Activated CD4-positive, alpha-beta memory T cell treated with anti-CD3 and anti-CD28 coated beads for 36 hours (primary cell): ENCODE results near the gene VDR. TPM values are rescaled to one million over a fixed set of nuclear protein-coding genes. Genes with fewer than 3 reads are reported as not detected.

ENCODE experiments used
- CTCF ChIA-PET: fragments of 350-600 bp; sonication (Branson Sonifier 250); formaldehyde crosslinking; loops from one replicate; lab custom pipeline; 2021; ENCODE audit warnings: antibody characterized with exemption, inconsistent platforms; lab: Charles Lee
- POLR2A ChIA-PET: fragments of 350-600 bp; sonication (Branson Sonifier 250); formaldehyde crosslinking; loops from one replicate; lab custom pipeline; 2021; ENCODE audit warnings: antibody characterized with exemption; lab: Charles Lee
- DNase-seq: peaks from one replicate; pipeline ENCODE4 v3.0.0-alpha.2; 2020
- H3K27ac Mint-ChIP-seq: one replicate; pipeline ENCODE4 v1.8.0; 2021; ENCODE audit warnings: mixed read lengths
- H3K27me3 Mint-ChIP-seq: one replicate; pipeline ENCODE4 v1.8.0; 2021; ENCODE audit warnings: mixed read lengths
- H3K36me3 Mint-ChIP-seq: one replicate; pipeline ENCODE4 v1.8.0; 2021; ENCODE audit warnings: mixed read lengths
- H3K4me1 Mint-ChIP-seq: one replicate; pipeline ENCODE4 v1.8.0; 2021; ENCODE audit warnings: low read depth, mixed read lengths
- H3K4me3 Mint-ChIP-seq: one replicate; pipeline ENCODE4 v1.8.0; 2021; ENCODE audit warnings: mild to moderate bottlenecking, mixed read lengths
- H3K9me3 Mint-ChIP-seq: one replicate; pipeline ENCODE4 v1.8.0; 2021; ENCODE audit warnings: mixed read lengths
- intact Hi-C: fragments of 100-400 bp; cut with micrococcal nuclease; formaldehyde crosslinking; loops from one replicate; pipeline ENCODE4 v1.15.1; 2023
- total RNA-seq, 2 experiments: library from RNA; stranded (reverse); gene quantifications; one replicate each; pipeline ENCODE4 v1.2.3, GENCODE V29; 2021

Gene VDR
- total RNA-seq, 2 experiments from 2014 or later, result 156 TPM

DNA sequence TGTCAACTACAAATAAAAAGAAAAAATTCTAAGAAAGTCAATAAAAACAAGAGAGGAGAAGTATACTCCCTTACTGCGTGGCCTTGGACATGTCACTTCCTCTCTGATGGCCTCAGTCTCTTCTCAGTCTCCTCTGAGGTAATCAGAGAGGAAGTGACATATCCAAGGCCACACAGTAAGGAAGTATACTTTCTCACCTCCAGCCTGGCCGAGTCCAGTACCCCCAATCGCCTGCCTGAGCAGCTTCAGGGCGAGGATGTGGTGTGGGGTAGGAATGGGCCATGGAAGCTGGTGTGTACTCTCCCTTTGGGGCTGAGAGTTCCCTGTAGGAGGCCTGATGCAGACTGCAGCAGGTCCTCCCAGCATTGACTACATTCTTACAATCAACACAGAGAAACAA is 15.8 kb downstream of the VDR start:
- Mint-ChIP-seq H3K27me3 (no peaks in the 10 kb centered on the region), H3K36me3 (peaks cover 79% of the 10 kb centered on the region), H3K9me3 (no peaks in the 10 kb centered on the region), H3K4me1 (peaks cover 86% of the 10 kb centered on the region), H3K27ac (peak overlapping the region; percentile 86), H3K4me3 (peak overlapping the region; percentile 64)
- intact Hi-C loops, result loop anchor here (5.0 to 10.0 kb wide), 2 partner anchors 42 to 494 kb away; no protein-coding TSS in a partner anchor
- POLR2A ChIA-PET, result interaction anchor here (0.8 to 4.9 kb wide), 3 partner anchors 11 to 99 kb away, joined by 3 to 29 read pairs (median 3); partner anchors contain the start of gene VDR
- peak; percentile 51 for DNase-seq
- CTCF ChIA-PET, result interaction anchor here (1.2 to 2.2 kb wide), 3 partner anchors 11 to 173 kb away, joined by 3 to 6 read pairs (median 5); no protein-coding TSS in a partner anchor

- Mint-ChIP-seq H3K27me3 (no peaks in the 10 kb centered on the region), H3K27ac (peak overlapping the region; percentile 86), H3K4me1 (peaks cover 86% of the 10 kb centered on the region), H3K36me3 (peaks cover 78% of the 10 kb centered on the region), H3K4me3 (no peak overlapping the region), H3K9me3 (no peaks in the 10 kb centered on the region)
- DNase-seq, result no peak
- ChIA-PET POLR2A (interaction anchor here (1.0 to 6.3 kb wide), 4 partner anchors 15 to 28 kb away, joined by 3 to 76 read pairs (median 19); partner anchors contain the start of gene VDR), CTCF (interaction anchor here (1.2 to 2.2 kb wide), 2 partner anchors 11 to 172 kb away, joined by 3 to 6 read pairs; no protein-coding TSS in a partner anchor)
- intact Hi-C loops, result loop anchor here (5.0 to 10.0 kb wide), 2 partner anchors 41 to 493 kb away; no protein-coding TSS in a partner anchor
Observed at GRCh38 chr12:47888153-47888819, 16.5 kb downstream of the VDR start.

GRCh38 chr12:47887529-47887928 is 17.3 kb downstream of the VDR start:
- peaks cover 85% of the 10 kb centered on the region for H3K4me1 Mint-ChIP-seq
- no peak overlapping the region for H3K4me3 Mint-ChIP-seq
- peak overlapping the region; percentile 86 for H3K27ac Mint-ChIP-seq
- DNase-seq, result peak; percentile 42
- ChIA-PET CTCF (interaction anchor here (1.2 to 4.4 kb wide), 5 partner anchors 16 to 118 kb away, joined by 5 to 33 read pairs (median 5); no protein-coding TSS in a partner anchor), POLR2A (interaction anchor here (2.2 to 6.3 kb wide), 2 partner anchors 16 to 19 kb away, joined by 9 to 76 read pairs; partner anchors contain the start of gene VDR)
- no peaks in the 10 kb centered on the region for H3K27me3 Mint-ChIP-seq
- peaks cover 78% of the 10 kb centered on the region for H3K36me3 Mint-ChIP-seq
- intact Hi-C loops, result loop anchor here (5.0 to 10.0 kb wide), 2 partner anchors 40 to 493 kb away; no protein-coding TSS in a partner anchor
- H3K9me3 Mint-ChIP-seq, result no peaks in the 10 kb centered on the region

- ChIA-PET CTCF (interaction anchor here (0.6 to 5.1 kb wide), 20 partner anchors 13 to 901 kb away, joined by 3 to 34 read pairs (median 8); partner anchors contain the start of genes RAPGEF3, TMEM106C and VDR), POLR2A (interaction anchor here (0.5 to 6.3 kb wide), 10 partner anchors 12 to 74 kb away, joined by 3 to 76 read pairs (median 8); partner anchors contain the start of gene VDR)
- Mint-ChIP-seq H3K4me3 (peak overlapping the region; percentile 33), H3K36me3 (peaks cover 80% of the 10 kb centered on the region), H3K9me3 (no peaks in the 10 kb centered on the region), H3K4me1 (peaks cover 86% of the 10 kb centered on the region), H3K27me3 (no peaks in the 10 kb centered on the region), H3K27ac (peak overlapping the region; percentile 97)
- no peak for DNase-seq
- intact Hi-C loops, result loop anchor here (5.0 to 10.0 kb wide), 2 partner anchors 39 to 492 kb away; no protein-coding TSS in a partner anchor
Observed at GRCh38 chr12:47886510-47887240, 18.1 kb downstream of the VDR start.

- ChIA-PET CTCF (interaction anchor here (0.8 to 5.1 kb wide), 20 partner anchors 10 to 143 kb away, joined by 3 to 34 read pairs (median 9); partner anchors contain the start of genes TMEM106C and VDR), POLR2A (interaction anchor here (0.5 to 6.3 kb wide), 19 partner anchors 9 to 1671 kb away, joined by 3 to 76 read pairs (median 7); partner anchors contain the start of genes ASB8, HDAC7, RPAP3 and TMEM106C)
- Mint-ChIP-seq H3K9me3 (no peaks in the 10 kb centered on the region), H3K4me1 (peaks cover 89% of the 10 kb centered on the region), H3K36me3 (peaks cover 80% of the 10 kb centered on the region), H3K27me3 (no peaks in the 10 kb centered on the region), H3K4me3 (peak overlapping the region; percentile 89), H3K27ac (peak overlapping the region; percentile 97)
- intact Hi-C loops, result loop anchor here (1.0 to 10.0 kb wide), 9 partner anchors 18 to 491 kb away; partner anchors contain the start of genes TMEM106C and VDR
- peak; percentile 24 for DNase-seq
Observed at GRCh38 chr12:47885566-47885965, 19.2 kb downstream of the VDR start.

- intact Hi-C loops, result loop anchor here (1.0 to 10.0 kb wide), 9 partner anchors 18 to 490 kb away; partner anchors contain the start of genes TMEM106C and VDR
- DNase-seq, result peak; percentile 95
- peaks cover 81% of the 10 kb centered on the region for H3K36me3 Mint-ChIP-seq
- peak overlapping the region; percentile 97 for H3K27ac Mint-ChIP-seq
- H3K4me1 Mint-ChIP-seq, result peaks cover 91% of the 10 kb centered on the region
- ChIA-PET CTCF (interaction anchor here (0.8 to 5.1 kb wide), 19 partner anchors 10 to 273 kb away, joined by 3 to 34 read pairs (median 8); partner anchors contain the start of genes RPAP3, TMEM106C and VDR), POLR2A (interaction anchor here (0.5 to 6.3 kb wide), 20 partner anchors 10 to 1671 kb away, joined by 3 to 76 read pairs (median 6); partner anchors contain the start of genes ASB8, HDAC7, KANSL2 and RPAP3)
- H3K9me3 Mint-ChIP-seq, result no peaks in the 10 kb centered on the region
- H3K4me3 Mint-ChIP-seq, result peak overlapping the region; percentile 89
- no peaks in the 10 kb centered on the region for H3K27me3 Mint-ChIP-seq
Observed at GRCh38 chr12:47885012-47885501, 19.7 kb downstream of the VDR start.

DNA sequence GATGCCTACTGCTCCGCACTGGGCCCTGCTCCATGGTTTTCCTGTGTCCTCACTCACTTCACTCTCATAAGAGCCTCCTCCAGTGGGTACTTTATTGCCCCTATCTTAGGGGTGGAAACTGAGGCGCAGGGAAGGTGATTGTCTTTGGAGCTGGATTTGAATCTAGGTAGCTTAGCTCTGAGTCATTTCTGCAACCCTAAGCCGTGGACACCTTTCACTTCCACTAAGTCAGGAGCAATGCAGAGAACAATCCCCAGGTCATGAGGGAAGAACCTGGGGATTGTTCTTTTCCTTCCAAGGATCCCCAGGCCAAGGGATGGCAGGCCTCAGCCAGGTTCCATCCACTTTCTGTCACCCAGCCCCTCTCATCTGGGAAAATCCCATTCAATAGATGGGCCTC is 20.3 kb downstream of the VDR start:
- Mint-ChIP-seq H3K27me3 (no peaks in the 10 kb centered on the region), H3K27ac (peak overlapping the region; percentile 97), H3K9me3 (no peaks in the 10 kb centered on the region), H3K4me1 (peaks cover 91% of the 10 kb centered on the region), H3K4me3 (peak overlapping the region; percentile 89), H3K36me3 (peaks cover 81% of the 10 kb centered on the region)
- POLR2A ChIA-PET, result interaction anchor here (0.6 to 6.3 kb wide), 16 partner anchors 10 to 798 kb away, joined by 3 to 76 read pairs (median 7); partner anchors contain the start of genes ASB8, HDAC7, KANSL2 and RPAP3
- peak; percentile 29 for DNase-seq
- intact Hi-C loops, result loop anchor here (2.0 to 10.0 kb wide), 2 partner anchors 76 to 490 kb away; no protein-coding TSS in a partner anchor
- CTCF ChIA-PET, result interaction anchor here (0.9 to 5.1 kb wide), 16 partner anchors 15 to 273 kb away, joined by 3 to 34 read pairs (median 10); partner anchors contain the start of genes RPAP3, TMEM106C and VDR

GRCh38 chr12:47883663-47884195 is 21.1 kb downstream of the VDR start:
- POLR2A ChIA-PET, result interaction anchor here (1.1 to 6.3 kb wide), 11 partner anchors 11 to 273 kb away, joined by 3 to 76 read pairs (median 12); partner anchors contain the start of genes ASB8, HDAC7, RPAP3 and VDR
- DNase-seq, result no peak
- Mint-ChIP-seq H3K4me3 (peak overlapping the region; percentile 89), H3K27ac (peak overlapping the region; percentile 97), H3K9me3 (no peaks in the 10 kb centered on the region), H3K36me3 (peaks cover 81% of the 10 kb centered on the region), H3K4me1 (peaks cover 88% of the 10 kb centered on the region), H3K27me3 (no peaks in the 10 kb centered on the region)
- intact Hi-C loops, result loop anchor here (2.0 to 10.0 kb wide), 2 partner anchors 75 to 489 kb away; no protein-coding TSS in a partner anchor
- CTCF ChIA-PET, result interaction anchor here (0.9 to 5.1 kb wide), 12 partner anchors 14 to 274 kb away, joined by 3 to 34 read pairs (median 6); partner anchors contain the start of genes TMEM106C and VDR

GRCh38 chr12:47882781-47883546 is 21.8 kb downstream of the VDR start:
- POLR2A ChIA-PET, result interaction anchor here (1.1 to 6.3 kb wide), 9 partner anchors 11 to 74 kb away, joined by 3 to 76 read pairs (median 15); partner anchors contain the start of genes HDAC7 and VDR
- H3K36me3 Mint-ChIP-seq, result peaks cover 85% of the 10 kb centered on the region

More at GRCh38 chr12:47882781-47883546, 21.8 kb downstream of the VDR start:
- peak overlapping the region; percentile 89 for H3K4me3 Mint-ChIP-seq
- peaks cover 88% of the 10 kb centered on the region for H3K4me1 Mint-ChIP-seq
- H3K9me3 Mint-ChIP-seq, result no peaks in the 10 kb centered on the region
- CTCF ChIA-PET, result interaction anchor here (0.7 to 5.1 kb wide), 9 partner anchors 11 to 138 kb away, joined by 3 to 34 read pairs (median 5); partner anchors contain the start of gene VDR
- peak; percentile 67 for DNase-seq
- no peaks in the 10 kb centered on the region for H3K27me3 Mint-ChIP-seq
- peak overlapping the region; percentile 97 for H3K27ac Mint-ChIP-seq
- intact Hi-C loops, result loop anchor here (10.0 kb wide), 1 partner anchor 488 kb away; no protein-coding TSS in a partner anchor
